DND-41 (cell line): ENCODE results near the gene MYO1C.
"Not testable (repeated sequence)": the region's sequence is repeated elsewhere in the genome, so short reads cannot be mapped to it uniquely, and the experiment has no call there.

ENCODE experiments used
- ATAC-seq: fragments of 200-7000 bp; cut with Tn5 transposase; 3 replicates; pipeline ENCODE4 v1.9.1; 2021; ENCODE audit warnings: low read depth; ENCODE audit not compliant: insufficient read depth
- DNase-seq: peaks from one replicate; pipeline ENCODE4 v3.0.0-alpha.2; 2020
- H2AFZ ChIP-seq: 2 replicates; pipeline ENCODE4 v1.6.0; 2012; ENCODE audit warnings: low read depth, low read length
- H3K27ac ChIP-seq: 2 replicates; pipeline ENCODE4 v1.5.1; 2012; ENCODE audit warnings: low read length, inconsistent platforms
- H3K27me3 ChIP-seq: fragments of 200-600 bp; sonication (generic); 2 replicates; pipeline ENCODE4 v1.6.0; 2012; ENCODE audit warnings: low read length, mild to moderate bottlenecking, inconsistent platforms; ENCODE audit not compliant: insufficient read depth, poor library complexity
- H3K36me3 ChIP-seq: 2 replicates; pipeline ENCODE4 v1.5.1; 2012; ENCODE audit warnings: low read length, inconsistent platforms; ENCODE audit not compliant: insufficient read depth
- H3K4me1 ChIP-seq: 2 replicates; pipeline ENCODE4 v1.5.1; 2012; ENCODE audit warnings: mild to moderate bottlenecking, low read length; ENCODE audit not compliant: insufficient read depth
- H3K4me2 ChIP-seq: 2 replicates; pipeline ENCODE4 v1.6.0; 2012; ENCODE audit warnings: mild to moderate bottlenecking, moderate library complexity, low read length, inconsistent platforms; ENCODE audit not compliant: insufficient read depth
- H3K4me3 ChIP-seq, 2 experiments: fragments of 200-600 bp in 1 of 2; shearing (Covaris generic) in 1 of 2; 2 replicates each; pipeline ENCODE4 v1.5.1; 2012 to 2016; ENCODE audit warnings: inconsistent platforms in 2 of 2, low read length in 2 of 2, mild to moderate bottlenecking in 2 of 2, low read depth in 1 of 2, moderate library complexity in 1 of 2
- H3K79me2 ChIP-seq: 2 replicates; pipeline ENCODE4 v1.6.0; 2012; ENCODE audit warnings: low read length, inconsistent platforms; ENCODE audit not compliant: insufficient read depth
- H3K9ac ChIP-seq: 2 replicates; pipeline ENCODE4 v1.6.0; 2012; ENCODE audit warnings: low read depth, mild to moderate bottlenecking, inconsistent platforms, low read length, moderate library complexity
- H3K9me3 ChIP-seq: 2 replicates; pipeline ENCODE4 v1.5.1; 2012; ENCODE audit warnings: low read length, moderate library complexity, mild to moderate bottlenecking, inconsistent platforms; ENCODE audit not compliant: insufficient read depth, severe bottlenecking
- H4K20me1 ChIP-seq: 2 replicates; pipeline ENCODE4 v1.6.0; 2012; ENCODE audit warnings: low read length; ENCODE audit not compliant: insufficient read depth
- CTCF ChIP-seq: IDR thresholded peaks from 2 replicates; pipeline ENCODE4 v1.5.1; 2012; ENCODE audit warnings: borderline replicate concordance, low read length, moderate library complexity, mild to moderate bottlenecking; ENCODE audit not compliant: poor library complexity, severe bottlenecking; ENCODE audit errors: extremely low read depth
- EZH2 ChIP-seq: IDR thresholded peaks from 3 replicates; pipeline ENCODE4 v1.6.1; 2012; ENCODE audit warnings: borderline replicate concordance, low read depth, mild to moderate bottlenecking, moderate library complexity, low read length, inconsistent platforms; ENCODE audit not compliant: severe bottlenecking

MYO1C gene

GRCh38 chr17:1446201-1446600 is 46.3 kb downstream of the MYO1C start:
- no peak for TF ChIP-seq EZH2
- TF ChIP-seq CTCF = no peak
- Histone ChIP-seq H3K36me3 (peaks cover 35% of the 10 kb centered on the region), H3K9ac (no peak overlapping the region), H3K27ac (no peak overlapping the region), H3K4me2 (no peak overlapping the region), H4K20me1 (peaks cover 50% of the 10 kb centered on the region), H2AFZ (no peak overlapping the region), H3K27me3 (no peaks in the 10 kb centered on the region), H3K9me3 (no peaks in the 10 kb centered on the region), H3K79me2 (peaks cover 95% of the 10 kb centered on the region), H3K4me1 (no peaks in the 10 kb centered on the region), H3K4me3 (no peak overlapping the region)
- ATAC-seq = no peak
- DNase-seq = no peak

- H2AFZ ChIP-seq, DNase-seq, H3K4me1 ChIP-seq, H3K9me3 ChIP-seq, ATAC-seq, H3K4me2 ChIP-seq, H3K4me3 ChIP-seq, H3K27ac ChIP-seq, H3K9ac ChIP-seq, H3K27me3 ChIP-seq: not testable (repeated sequence)
- peaks cover 56% of the 10 kb centered on the region for H4K20me1 ChIP-seq
- H3K79me2 ChIP-seq = peaks cover 95% of the 10 kb centered on the region
- peaks cover 40% of the 10 kb centered on the region for H3K36me3 ChIP-seq
Observed at GRCh38 chr17:1445695-1446094, 46.8 kb downstream of the MYO1C start.

- not testable (repeated sequence) for H3K4me2 ChIP-seq, DNase-seq, H3K9ac ChIP-seq, H2AFZ ChIP-seq, H3K27me3 ChIP-seq, ATAC-seq, H3K4me3 ChIP-seq, H3K4me1 ChIP-seq, H3K27ac ChIP-seq, H3K9me3 ChIP-seq
- Histone ChIP-seq H3K79me2 (peaks cover 92% of the 10 kb centered on the region), H4K20me1 (peaks cover 44% of the 10 kb centered on the region), H3K36me3 (peaks cover 36% of the 10 kb centered on the region)
Observed at GRCh38 chr17:1442721-1443120, 49.8 kb downstream of the MYO1C start.

GRCh38 chr17:1442187-1442586 is 50.3 kb downstream of the MYO1C start:
- no peak for ATAC-seq
- no peak overlapping the region for H3K27ac ChIP-seq
- no peak overlapping the region for H2AFZ ChIP-seq
- peaks cover 44% of the 10 kb centered on the region for H4K20me1 ChIP-seq
- TF ChIP-seq EZH2 = no peak
- TF ChIP-seq CTCF = no peak
- H3K4me2 ChIP-seq = no peak overlapping the region
- no peaks in the 10 kb centered on the region for H3K27me3 ChIP-seq
- H3K4me3 ChIP-seq = no peak overlapping the region
- no peak for DNase-seq
- no peaks in the 10 kb centered on the region for H3K4me1 ChIP-seq
- no peak overlapping the region for H3K9ac ChIP-seq
- peaks cover 40% of the 10 kb centered on the region for H3K36me3 ChIP-seq
- peaks cover 92% of the 10 kb centered on the region for H3K79me2 ChIP-seq
- H3K9me3 ChIP-seq = no peaks in the 10 kb centered on the region

- ATAC-seq = no peak
- TF ChIP-seq EZH2 (no peak), CTCF (no peak)
- Histone ChIP-seq H3K27me3 (no peaks in the 10 kb centered on the region), H3K4me1 (no peaks in the 10 kb centered on the region), H3K4me2 (no peak overlapping the region), H3K9me3 (no peaks in the 10 kb centered on the region), H3K36me3 (peaks cover 49% of the 10 kb centered on the region), H2AFZ (no peak overlapping the region), H3K4me3 (no peak overlapping the region), H3K27ac (no peak overlapping the region), H3K79me2 (peaks cover 92% of the 10 kb centered on the region), H4K20me1 (peaks cover 42% of the 10 kb centered on the region), H3K9ac (no peak overlapping the region)
- no peak for DNase-seq
Observed at GRCh38 chr17:1440921-1441320, 51.6 kb downstream of the MYO1C start.
